ENCODE data around the gene GNG7.

- TF ChIP-seq FOXJ3 (CRISPR knock-in tag; IDR thresholded peaks at IDR 0.05) (no peak), MEF2A (IDR thresholded peaks at IDR 0.05; ENCODE audit: borderline replicate concordance, low read depth) (no peak), NRF1 (IDR thresholded peaks at IDR 0.05; ENCODE audit: low read depth, low read length) (no peak), GABPA (IDR thresholded peaks at IDR 0.05; ENCODE audit: low read depth) (no peak), IRF3 (IDR thresholded peaks at IDR 0.05; ENCODE audit: low read depth, low read length) (no peak), PBX3 (IDR thresholded peaks at IDR 0.05) (no peak), REST (IDR thresholded peaks at IDR 0.05; ENCODE audit: low read depth, low read length) (no peak), POLR2AphosphoS5 (IDR thresholded peaks at IDR 0.05; ENCODE audit: low read depth, low read length) (no peak), RCOR1 (IDR thresholded peaks at IDR 0.05; ENCODE audit: low read length) (no peak), SIN3A (IDR thresholded peaks at IDR 0.05; ENCODE audit: borderline replicate concordance, low read depth, low read length) (no peak), YY1 (IDR thresholded peaks at IDR 0.05; ENCODE audit: low read depth) (no peak), EZH2phosphoT487 (IDR thresholded peaks at IDR 0.05; ENCODE audit: borderline replicate concordance, low read depth) (no peak)
- TF ChIP-seq, protein P1, sequence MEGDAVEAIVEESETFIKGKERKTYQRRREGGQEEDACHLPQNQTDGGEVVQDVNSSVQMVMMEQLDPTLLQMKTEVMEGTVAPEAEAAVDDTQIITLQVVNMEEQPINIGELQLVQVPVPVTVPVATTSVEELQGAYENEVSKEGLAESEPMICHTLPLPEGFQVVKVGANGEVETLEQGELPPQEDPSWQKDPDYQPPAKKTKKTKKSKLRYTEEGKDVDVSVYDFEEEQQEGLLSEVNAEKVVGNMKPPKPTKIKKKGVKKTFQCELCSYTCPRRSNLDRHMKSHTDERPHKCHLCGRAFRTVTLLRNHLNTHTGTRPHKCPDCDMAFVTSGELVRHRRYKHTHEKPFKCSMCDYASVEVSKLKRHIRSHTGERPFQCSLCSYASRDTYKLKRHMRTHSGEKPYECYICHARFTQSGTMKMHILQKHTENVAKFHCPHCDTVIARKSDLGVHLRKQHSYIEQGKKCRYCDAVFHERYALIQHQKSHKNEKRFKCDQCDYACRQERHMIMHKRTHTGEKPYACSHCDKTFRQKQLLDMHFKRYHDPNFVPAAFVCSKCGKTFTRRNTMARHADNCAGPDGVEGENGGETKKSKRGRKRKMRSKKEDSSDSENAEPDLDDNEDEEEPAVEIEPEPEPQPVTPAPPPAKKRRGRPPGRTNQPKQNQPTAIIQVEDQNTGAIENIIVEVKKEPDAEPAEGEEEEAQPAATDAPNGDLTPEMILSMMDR (IDR thresholded peaks at IDR 0.05), result no peak
- TF ChIP-seq, protein P2, sequence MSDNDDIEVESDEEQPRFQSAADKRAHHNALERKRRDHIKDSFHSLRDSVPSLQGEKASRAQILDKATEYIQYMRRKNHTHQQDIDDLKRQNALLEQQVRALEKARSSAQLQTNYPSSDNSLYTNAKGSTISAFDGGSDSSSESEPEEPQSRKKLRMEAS (IDR thresholded peaks at IDR 0.05; ENCODE audit: low read depth), result no peak
Measured at GRCh38 chr19:2666344-2666994, 36.0 kb downstream of the GNG7 start.
